ENCODE results near the gene MAPK1. TPM values are rescaled to one million over a fixed set of nuclear protein-coding genes. Genes with fewer than 3 reads are reported as not detected.
"Not testable (repeated sequence)": the region's sequence is repeated elsewhere in the genome, so short reads cannot be mapped to it uniquely, and the experiment has no call there.

MAPK1 gene
- total RNA-seq, 1 experiment from 2014 or later = 42.7 TPM

DNA sequence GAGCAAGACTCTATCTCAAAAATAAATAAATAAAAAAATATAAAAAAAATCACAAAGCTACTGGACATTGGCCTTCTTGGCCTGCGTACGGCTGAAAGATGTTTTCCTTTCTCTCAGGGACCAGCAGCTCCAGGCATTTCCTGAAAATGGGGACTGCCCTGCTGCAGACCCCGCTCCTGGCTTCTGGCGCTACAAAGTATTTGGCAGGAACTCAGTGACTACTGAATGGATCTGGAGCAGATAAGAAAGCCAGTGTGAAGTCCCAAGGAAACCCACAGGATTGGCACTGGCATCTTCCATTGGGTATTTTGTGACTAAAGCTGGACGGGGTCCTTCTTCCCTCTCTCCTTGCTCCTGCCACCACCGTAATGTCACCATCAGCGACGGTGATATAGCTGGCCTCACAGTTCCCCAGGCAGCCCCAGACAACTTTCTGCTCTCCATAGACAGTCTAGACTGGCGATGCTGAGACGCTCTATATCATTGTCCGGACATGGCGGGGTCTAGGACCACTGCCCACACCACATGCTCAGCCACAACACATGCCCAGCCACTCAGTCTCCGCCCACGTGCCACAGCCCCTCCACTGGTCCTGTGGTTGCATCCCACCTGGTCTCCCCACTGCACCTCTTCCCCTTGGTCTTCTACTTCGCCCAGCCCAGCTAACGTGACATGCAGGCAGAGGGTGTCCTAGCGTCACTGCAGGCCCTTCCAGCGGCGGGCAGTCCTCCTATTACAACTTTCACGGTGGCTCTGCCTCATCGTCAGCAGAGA is 109.2 kb downstream of the MAPK1 start:
- DNase-seq (ENCODE audit: low read depth) = no peak

DNA sequence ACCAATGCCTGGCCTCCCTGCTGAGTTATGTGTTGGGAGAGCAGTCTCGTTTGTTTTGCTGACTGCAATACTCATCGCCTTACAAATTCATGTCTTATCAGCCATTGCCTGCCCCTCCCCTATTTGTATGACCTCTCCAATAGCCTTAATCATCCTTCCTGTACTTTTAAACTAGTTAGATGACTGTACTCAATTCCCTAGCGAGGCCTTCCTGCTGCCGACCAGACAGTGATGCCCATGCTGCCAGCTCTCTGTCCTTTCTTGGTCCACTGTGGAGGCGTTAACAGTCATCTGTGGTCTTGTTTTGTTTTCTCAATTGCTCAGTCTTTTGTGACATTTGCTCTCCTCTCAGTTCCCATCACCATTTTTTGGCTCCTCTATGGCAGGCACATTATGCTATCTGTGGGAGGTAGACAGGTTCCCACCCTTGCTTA is 111.6 kb downstream of the MAPK1 start:
- DNase-seq (ENCODE audit: low read depth) = peak; percentile 7

DNA sequence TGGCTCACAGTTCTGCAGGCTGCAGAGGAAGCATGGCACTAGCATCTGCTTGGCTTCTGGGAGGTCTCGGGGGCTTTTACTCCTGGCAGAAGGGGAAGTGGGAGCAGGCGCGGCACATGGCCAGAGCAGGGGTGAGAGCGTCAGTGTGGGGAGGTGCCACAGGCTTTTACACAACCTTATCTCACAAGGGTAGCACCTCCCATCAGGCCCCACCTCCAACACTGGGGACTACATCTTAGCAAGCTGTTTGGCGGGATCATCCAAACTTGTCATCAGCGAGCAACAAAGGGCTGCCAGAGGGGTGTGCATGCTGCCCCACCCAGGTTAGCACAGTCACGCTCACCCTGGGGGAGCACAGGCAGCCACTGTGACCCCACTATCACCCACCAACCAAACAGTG is 112.9 kb downstream of the MAPK1 start:
- no peak for DNase-seq (ENCODE audit: low read depth)

DNA sequence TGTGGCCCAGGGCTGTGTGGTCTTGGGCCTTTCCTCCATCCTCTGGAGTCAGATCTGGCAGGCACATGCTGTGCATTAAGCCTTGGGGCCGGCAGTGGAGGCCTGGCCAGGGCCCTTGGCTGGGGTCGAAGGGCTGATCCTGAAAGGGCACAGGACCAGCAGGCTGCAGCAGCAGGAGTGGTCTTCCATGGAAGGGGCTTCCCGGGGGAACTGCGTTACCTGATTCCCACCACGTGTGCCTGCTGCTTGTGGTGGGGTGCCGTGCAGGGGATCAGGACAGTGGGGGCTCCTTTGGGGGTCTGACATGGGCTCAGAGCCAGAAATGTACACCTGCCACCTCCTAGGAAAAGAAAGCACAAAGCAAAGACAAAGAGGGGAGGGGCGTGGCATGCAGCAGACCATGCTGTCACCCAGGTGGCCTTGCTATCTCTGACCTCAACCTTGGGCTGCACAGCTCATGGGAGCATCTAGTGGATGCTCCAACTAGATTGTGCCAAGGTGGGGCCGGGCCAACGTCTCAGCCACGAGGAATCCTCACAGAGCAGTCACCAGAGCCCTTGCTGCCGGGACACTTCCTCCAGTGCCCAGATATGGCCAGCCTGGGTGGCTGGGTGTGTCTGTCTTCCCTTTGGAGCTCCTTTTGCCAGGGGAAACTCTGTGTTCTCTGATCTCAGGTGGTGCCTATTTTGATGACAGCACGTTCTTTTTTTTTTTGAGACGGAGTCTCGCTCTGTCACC is 113.9 kb downstream of the MAPK1 start:
- DNase-seq (ENCODE audit: low read depth) = no peak

- DNase-seq (ENCODE audit: low read depth) = no peak
These were observed 115.2 kb downstream of the MAPK1 start for GRCh38 chr22:21752276-21752675.

DNA sequence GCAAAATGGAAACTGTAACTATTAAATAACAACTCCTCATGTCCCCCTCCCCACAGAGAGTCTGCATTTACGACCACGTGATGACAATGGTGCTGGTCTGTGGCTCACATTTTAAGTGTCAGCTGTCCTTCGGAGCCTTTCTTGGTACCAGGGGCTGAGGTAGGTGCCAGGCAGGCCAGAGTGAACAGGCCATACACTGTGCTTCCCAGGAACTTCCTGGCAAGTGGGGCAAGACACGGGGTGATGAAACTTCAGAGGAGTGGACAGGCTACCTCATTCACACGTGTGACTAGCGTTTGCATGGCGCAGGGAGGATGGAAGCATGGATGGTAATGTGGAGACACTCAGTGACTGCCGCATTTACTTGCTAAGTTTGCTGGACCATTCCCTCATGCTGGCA is 121.5 kb downstream of the MAPK1 start:
- no peak for DNase-seq (ENCODE audit: low read depth)

GRCh38 chr22:21744917-21745316 is 122.5 kb downstream of the MAPK1 start:
- DNase-seq (ENCODE audit: low read depth) = peak; percentile 7

GRCh38 chr22:21741790-21742189 is 125.7 kb downstream of the MAPK1 start:
- DNase-seq (ENCODE audit: low read depth) = no peak

- DNase-seq (ENCODE audit: low read depth) = no peak
These were observed 126.4 kb downstream of the MAPK1 start for GRCh38 chr22:21741059-21741458.

DNA sequence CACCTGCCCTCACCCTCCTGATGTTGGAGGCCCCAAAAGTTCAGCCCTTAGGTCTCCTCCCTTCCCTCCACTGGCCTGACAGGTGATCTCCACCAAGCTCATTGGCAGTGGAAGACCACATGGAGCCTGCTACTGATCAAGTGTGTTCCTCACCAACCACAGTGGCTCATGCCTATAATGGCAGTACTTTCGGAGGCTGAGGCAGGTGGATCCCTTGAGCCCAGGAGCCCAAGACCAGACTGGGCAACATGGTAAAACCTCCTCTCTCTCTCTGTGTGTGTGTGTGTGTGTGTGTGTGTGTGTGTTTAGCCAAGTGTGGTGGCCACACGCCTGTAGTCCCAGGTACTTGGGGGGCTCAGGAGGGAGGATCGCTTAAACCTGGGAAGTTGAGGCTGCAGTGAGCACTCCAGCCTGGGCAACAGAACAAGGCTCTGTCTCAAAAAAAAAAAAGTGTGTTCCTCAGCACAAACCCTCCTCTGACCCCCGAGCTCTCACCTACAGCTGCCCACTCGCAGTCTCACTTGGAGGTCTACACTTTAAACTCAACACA is 127.5 kb downstream of the MAPK1 start:
- DNase-seq (ENCODE audit: low read depth) = no peak

DNA sequence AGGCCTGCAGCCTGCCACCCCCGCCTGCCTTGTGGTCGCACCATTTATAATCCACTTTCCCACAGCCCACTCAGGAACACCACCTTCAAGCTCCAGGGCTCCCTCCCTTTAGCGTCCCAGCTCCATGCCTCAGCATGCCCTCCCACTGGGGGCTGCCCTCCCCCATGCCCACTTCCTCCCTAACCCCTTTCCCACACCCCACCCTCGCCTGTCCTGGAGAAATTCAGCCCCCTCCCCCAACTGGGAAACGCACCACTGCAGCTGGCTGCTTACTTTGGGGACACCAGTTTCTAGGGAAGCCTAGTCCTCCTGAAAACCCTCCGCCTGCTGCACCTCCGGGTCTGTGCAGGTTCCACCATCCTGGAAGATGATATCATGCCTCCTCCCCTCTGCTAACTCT is 128.5 kb downstream of the MAPK1 start:
- no peak for DNase-seq (ENCODE audit: low read depth)

DNA sequence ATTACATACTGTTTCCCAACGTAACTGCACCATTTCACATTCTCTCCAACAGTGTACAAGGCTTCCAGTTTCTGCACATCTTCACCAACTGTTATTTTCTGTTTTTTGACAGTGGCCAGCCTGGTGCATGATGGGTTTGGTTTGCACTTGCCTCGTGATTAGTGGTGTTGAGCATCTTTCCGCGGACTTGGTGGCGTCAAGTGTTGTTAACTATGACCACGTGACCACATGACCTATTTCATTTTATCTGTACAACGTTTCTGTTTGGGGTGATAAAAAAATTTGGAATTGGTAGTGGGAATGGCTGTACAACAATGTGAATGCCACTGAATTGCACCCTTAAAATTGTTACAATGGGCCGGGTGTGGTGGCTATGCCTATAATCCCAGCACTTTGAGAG is 129.4 kb downstream of the MAPK1 start:
- no peak for DNase-seq (ENCODE audit: low read depth)

DNA sequence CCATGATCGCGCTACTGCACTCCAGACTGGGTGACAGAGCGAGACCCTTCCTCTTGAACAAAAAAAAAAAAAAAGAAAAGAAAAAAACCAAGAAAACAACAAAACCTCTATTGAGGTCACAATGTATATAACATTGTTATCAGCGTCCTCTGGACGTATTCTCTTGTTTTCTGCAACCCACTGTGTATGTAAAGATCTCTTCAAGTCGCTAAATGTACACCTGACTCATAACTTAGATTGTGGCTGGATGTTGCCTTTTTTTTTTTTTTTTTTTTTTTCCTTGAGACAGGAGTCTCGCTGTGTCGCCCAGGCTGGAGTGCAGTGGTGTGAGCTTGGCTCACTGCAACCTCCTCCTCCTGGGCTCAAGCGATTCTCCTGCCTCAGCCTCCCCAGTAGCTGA is 130.5 kb downstream of the MAPK1 start:
- DNase-seq (ENCODE audit: low read depth) = no peak

DNA sequence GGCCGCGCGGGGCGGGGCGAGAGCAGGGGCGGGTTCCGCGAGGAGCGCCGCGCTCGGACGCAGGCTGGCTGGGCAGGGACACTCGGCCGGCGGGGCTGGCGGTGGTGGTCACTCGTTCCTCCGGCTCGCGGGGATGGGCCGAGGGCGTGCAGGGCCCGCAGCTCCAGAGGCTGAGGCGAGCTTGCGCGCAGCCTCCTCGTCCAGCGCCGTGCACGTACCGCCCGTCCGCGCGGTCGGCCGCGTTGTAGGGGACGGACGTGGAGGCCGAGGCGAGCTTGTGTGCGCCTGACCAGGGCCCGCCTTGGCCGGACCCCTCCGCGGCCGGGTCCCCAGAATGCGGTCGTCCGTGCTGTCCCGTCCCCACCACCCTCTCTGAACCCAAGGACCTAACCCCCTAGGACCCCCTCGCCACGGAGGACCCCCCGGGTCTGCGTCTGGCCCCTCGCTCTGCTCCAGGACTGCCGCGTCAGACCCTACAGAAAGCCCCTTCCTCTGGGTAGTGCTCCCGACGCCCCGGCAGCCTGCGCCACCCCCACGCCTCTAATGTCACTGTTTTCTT is 131.3 kb downstream of the MAPK1 start:
- DNase-seq (ENCODE audit: low read depth) = no peak

GRCh38 chr22:21735200-21736083 is 132.0 kb downstream of the MAPK1 start, which contains the start of gene YPEL1:
Gene YPEL1, minus strand, starts transcription at chr22:21735794. Its CDS starts 25,050 bp downstream, at chr22:21710744.
- DNase-seq (ENCODE audit: low read depth) = peak; percentile 94

DNA sequence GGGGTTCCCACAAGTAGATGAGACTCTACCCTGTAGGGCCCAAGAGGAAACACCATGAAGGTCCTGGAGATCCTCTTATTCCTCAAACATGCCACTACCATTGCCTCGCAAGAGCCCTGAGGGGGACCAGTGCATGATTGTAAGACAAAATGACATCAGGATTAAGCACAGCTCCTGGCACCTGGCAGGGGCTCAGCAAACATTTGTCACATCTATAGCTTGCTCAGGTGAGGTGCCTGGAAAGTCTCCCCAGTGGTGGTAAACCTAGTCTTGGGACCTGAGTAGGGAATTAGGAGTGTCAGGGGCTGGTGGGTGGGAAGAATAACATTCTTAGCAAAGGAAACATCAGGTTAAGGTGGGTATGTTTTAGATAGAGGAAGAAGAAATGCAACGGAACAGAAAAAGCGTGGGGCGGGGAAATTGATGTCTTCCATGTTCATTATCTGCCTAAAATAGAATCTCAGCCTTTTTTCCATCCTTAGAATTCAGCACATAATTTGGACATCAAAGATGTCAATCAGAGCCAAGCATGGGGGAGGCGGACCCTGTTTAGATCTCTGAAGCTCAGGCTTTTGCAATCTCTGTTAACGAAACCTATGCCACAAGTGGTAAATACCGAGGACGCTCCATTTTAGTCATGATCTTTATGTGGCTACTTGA is 132.8 kb downstream of the MAPK1 start:
- DNase-seq (ENCODE audit: low read depth) = no peak

- DNase-seq (ENCODE audit: low read depth) = no peak
These were observed 135.9 kb downstream of the MAPK1 start for GRCh38 chr22:21731503-21731902.

DNA sequence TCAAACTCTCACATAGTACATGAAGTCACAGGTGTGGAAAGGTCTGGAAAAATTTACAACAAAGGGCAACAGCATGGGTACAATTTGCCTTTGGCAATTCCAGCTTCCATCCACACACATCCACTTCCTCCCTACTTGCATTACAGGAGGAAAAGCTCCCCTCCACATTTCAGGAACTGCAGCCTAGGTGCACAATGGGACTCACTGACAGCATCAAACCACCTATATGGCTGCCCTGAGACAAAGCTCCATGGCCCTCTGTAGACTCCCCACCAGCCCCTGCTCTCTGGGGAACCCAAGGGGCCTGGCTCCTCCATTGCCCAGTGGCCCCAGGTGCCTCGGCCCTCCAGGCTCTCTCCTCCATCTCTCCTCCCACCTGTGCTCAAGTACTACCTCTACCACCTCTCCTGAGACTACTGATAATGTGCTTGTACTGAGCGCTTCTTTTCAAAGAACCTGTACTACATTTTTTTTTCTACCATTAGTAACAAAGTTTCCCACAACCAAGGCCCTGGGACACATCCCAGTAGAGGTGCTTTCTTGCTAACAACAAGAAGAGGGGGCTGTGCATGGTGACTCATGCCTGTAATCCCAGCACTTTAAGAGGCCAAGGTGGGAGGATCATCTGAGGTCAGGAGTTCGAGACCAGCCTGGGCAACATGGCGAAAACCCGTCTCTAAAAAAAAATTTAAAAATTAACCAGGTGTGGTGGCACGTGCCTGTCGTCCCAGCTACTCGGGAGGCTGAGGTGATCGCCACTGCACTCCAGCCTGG is 136.7 kb downstream of the MAPK1 start:
- DNase-seq (ENCODE audit: low read depth) = no peak

DNA sequence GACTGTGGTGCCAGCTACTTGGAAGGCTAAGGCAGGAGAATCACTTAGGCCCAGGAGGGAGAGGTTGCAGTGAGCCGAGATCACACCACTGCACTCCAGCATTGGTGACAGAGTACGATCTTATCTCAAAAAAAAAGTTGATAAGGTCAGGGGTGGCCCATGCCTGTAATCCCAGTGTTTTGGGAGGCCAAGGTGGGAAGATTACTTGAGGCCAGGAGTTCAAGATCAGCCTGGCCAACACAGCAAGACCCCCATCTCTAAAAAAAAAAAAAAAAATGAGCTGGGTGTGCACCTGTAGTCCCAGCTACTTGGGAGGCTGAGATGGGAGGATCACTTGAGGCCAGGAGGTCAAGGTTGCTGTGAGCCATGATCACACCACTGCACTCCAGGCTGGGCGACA is 138.3 kb downstream of the MAPK1 start:
- not testable (repeated sequence) for DNase-seq (ENCODE audit: low read depth)

DNA sequence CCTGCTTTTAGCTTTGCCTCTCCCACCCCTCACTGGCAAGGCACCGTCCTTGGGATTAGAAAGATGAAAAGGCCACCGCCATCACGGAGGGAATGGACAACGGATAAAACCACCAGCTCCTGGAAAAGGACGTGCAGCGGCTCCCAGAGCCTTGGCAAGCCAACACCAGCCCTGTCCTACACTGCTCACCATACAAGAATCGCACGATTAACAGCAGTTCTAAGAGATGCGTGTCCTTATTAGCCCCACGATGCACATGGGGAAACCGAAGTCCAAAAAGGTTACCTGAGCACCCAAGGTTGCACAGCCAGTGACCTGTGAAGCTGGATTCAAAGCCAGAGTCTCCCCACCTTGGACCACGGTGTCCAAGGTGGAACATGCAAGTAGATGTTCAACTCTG is 139.2 kb downstream of the MAPK1 start:
- no peak for DNase-seq (ENCODE audit: low read depth)

Measured in RPMI7951 (cell line).